Raji (cell line): Measurements from ENCODE around the gene KRT78.

Experiments
- POLR2A ChIP-seq: IDR thresholded peaks from 2 replicates; pipeline ENCODE4 v1.6.1; 2011; ENCODE audit warnings: low read depth, low read length, control low read depth; ENCODE audit not compliant: insufficient read depth

KRT78 gene

GRCh38 chr12:52812749-52813148 is 36.0 kb downstream of the KRT78 start:
- TF ChIP-seq POLR2A, result no peak

DNA sequence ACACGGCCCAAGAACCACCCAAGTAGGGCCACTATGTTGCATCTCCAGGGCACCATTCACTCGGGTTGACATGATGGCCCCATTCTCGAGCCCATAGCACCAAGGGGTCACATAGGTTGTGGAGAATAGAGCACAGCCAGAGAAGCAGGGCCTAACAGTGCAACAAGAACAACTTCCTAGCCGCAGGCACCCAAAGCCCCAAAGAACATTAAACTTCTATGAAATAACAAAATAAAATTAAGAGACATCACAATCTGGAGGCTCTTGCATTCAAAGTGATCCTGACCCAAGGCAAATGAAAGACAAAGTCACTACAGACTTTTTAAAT is 36.8 kb downstream of the KRT78 start:
- no peak for TF ChIP-seq POLR2A

- TF ChIP-seq POLR2A, result no peak
Measured at GRCh38 chr12:52811191-52812072, 37.4 kb downstream of the KRT78 start.

DNA sequence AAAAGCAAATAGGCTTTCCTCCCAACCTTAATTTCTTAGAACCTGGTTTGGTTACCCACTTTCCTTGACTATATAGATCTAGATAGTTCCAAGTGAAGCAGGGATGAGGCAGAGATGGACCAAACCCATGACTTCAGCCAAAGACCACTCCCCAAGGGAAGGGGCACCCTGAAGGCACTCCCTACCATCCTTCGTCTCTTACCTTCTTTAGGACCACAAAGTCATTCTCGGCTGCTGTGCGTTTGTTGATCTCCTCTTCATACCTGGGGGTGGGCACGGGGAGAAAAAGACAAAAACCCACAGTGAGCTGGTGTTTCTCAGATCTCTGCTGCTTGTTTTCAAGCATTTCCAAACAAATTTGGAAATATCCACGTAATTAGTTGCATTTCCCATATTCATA is 38.2 kb downstream of the KRT78 start:
- TF ChIP-seq POLR2A, result no peak

GRCh38 chr12:52809166-52809565 is 39.6 kb downstream of the KRT78 start:
- TF ChIP-seq POLR2A, result no peak

- TF ChIP-seq POLR2A, result no peak
Measured at GRCh38 chr12:52808573-52809160, 40.1 kb downstream of the KRT78 start.

DNA sequence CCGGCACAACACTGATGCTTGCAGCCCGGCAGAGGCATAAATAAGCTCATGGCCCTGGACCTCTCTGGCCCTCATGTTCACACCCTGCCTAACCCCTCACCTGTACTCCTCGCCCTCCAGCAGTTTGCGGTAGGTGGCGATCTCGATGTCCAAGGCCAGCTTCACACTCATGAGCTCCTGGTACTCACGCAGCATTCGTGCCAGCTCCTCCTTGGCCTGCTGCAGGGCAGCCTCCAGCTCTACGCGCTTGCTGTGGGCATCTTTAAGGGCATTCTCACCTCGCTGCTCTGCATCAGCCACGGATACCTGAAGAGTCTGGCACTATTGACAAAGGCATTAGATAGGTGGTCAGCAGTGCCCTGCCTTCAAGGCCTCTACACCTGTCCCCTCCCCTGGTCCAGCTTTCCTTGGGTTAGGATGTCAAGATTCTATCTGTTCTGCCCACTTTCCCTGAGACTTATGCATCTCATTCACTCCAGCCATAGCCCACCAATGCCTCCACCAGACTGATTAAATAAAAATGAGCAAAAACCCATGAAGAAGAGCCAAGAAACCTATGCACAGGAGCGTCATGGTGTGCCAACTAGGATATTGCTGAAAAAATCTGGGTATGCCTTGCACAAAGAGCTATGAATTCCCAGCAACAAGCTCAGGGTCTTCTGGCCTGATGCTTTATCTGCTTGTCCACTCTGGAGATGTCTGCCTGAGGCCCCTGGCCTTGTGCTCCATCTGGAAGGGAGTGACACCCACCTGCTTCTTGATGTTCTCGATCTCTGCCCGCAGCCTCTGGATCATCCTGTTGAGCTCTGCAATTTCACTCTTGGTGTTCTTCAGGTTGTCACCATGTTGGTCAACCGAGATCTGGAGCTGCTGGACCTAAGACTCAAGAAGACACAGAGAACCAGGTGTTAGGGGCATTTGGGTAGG is 41.0 kb downstream of the KRT78 start:
- no peak for TF ChIP-seq POLR2A

DNA sequence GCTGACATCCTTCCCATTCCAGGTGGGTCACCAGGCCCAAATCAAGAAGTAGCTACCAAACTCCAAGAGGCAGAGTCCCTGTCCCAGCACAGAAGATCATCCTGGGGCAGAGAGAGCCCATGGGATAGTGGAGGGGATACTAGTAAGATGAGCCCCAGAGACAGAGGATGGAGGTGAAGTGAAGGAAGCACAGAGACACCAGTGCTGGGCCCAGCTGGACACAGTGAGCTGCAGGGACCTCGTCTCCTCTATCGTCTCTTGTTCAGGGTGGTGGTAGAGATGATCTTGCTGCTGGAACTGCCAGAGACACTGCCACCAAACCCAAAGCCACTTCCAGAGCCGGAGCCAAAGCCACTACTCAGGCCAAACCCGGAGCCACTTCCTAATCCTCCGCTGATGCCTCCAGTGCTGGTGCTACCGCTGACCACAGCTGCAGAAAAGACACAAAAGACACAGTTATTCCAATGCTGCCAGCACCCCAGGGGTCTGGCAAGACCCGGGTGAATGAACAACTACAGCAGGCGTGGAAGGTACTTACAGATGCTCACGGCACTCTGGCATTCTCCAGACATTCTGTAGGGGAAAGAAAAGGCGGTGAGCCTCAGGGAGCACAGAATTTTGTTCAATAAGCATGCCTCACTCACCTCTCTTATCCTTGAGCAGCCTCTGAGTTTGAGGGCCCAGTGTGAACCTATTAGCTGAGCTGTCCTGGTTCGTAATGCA is 41.8 kb downstream of the KRT78 start:
- no peak for TF ChIP-seq POLR2A

DNA sequence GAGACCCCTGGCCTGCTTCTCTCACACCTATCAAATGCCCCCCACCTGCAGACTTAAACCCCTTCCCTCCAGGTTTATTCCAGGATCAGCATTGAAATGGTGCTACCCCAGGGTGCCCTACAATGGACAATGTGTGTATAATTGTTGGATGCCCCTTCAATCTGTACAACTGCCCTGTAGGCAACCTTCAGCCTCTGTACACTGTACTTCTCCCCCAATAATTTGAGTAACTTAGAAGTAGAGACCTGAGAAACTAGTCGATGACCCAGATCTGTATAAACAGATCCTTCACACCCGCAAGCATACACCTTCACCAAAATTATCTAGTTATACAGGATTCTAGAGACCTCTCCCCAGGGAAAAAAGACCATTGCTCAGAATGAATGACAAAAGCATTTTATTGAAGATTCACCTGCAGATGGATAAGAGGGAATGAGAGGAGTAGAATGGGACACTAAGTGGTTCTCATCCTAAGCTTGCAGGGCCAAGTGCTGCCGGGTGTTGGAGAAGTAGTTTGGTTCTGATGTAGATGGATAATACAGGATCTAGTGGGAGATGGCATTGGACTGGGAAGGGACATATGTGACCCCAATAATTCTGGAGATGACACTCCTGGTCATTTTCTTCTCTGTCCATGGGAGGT is 42.5 kb downstream of the KRT78 start:
- no peak for TF ChIP-seq POLR2A

GRCh38 chr12:52805739-52806138 is 43.1 kb downstream of the KRT78 start:
- no peak for TF ChIP-seq POLR2A

DNA sequence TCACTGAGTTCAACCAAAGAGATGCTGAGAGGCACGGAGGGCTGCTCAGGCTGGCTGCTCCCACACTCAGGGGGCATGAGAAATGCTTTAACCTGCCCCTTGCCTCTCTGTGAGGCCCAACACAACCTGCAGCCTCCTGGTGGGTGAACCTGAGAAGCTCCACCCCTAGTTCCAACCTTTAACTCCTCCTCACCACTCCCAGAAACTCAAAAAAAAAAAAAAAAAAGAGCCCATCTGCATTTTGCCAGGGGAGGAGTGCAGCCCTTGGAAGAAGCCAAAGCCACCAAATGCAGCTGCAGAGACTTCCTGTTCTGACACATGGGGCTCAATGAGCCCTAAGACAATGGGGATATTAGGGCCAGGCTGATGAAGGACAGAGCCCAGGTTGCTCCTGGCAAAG is 43.8 kb downstream of the KRT78 start:
- no peak for TF ChIP-seq POLR2A

DNA sequence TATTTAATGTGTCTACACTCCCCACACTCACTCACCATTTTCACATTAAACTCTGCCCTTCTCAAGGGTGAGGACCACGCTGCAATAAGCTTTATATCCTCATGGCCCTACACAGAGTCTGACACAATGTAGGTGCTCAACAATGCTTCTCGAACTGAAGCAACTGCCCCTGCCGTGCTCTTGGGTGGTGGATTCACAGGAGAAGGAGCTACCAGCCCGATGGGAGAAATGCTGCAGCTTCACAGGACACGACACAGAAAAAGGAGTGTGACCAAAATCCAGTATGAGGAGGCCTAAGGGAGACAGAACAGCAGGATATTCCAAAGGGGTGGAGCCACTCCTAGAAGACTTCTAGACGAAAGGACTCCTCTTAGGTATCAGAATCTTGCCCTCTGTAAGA is 46.4 kb downstream of the KRT78 start:
- TF ChIP-seq POLR2A, result no peak

DNA sequence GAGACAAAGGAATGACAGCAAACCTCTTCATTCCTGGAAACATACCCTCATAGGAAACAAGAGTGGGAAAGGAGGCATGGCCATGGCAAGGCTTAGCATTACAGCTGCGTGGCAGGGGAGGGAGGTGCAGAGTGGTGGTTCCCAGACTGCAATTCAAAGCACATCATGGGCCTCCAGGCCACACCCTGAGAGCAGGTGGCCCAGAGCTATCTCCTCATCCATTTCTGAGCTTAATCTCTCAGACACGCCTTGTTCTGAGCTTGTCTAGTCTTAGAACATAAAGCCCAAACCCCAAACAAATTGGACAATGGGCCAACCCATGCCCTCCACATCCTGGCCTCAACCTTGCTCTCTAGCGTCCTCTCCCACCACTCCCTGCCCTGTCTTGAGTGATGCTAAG is 47.0 kb downstream of the KRT78 start:
- no peak for TF ChIP-seq POLR2A

DNA sequence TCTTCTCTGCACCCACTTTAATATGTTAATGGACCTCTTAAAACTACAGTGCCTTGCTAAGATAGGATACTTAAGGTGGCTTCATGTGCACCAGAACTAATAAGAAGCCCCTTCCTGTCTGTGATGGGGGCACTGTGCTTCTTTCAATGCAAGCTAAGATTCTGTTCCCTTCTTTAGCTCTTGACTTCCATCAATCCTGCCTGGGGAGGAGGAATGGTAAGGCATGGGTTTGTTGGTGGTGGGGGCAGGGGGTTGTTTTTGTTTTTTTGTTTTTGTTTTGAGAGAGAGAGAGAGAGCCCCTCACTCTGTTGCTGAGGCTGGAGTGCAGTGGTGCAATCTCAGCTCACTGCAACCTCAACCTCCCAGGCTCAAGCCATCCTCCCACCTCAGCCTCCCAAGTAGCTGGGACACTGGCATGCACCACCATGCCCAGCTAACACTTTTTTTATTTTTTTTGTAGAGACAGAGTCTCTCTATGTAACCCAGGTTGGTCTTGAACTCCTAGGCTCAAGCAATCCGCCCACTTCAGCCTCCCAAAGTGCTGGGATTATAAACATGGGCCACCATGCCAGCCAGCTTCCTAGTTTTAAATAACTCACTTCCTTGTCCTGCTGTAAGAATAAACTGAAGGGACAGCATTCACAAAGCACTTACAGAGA is 48.4 kb downstream of the KRT78 start:
- no peak for TF ChIP-seq POLR2A
